Retinal pigment epithelial cell (primary cell): Measurements from ENCODE around the gene TNRC6C.
"Not testable (repeated sequence)": the region's sequence is repeated elsewhere in the genome, so short reads cannot be mapped to it uniquely, and the experiment has no call there.

Experiments used
- DNase-seq: peaks from one replicate; pipeline ENCODE4 v3.0.0-alpha.2; 2010; ENCODE audit warnings: low read depth
- H3K4me3 ChIP-seq: 2 replicates; pipeline ENCODE4 v1.5.1; 2011; ENCODE audit warnings: mild to moderate bottlenecking, low read length, control low read depth, moderate library complexity
- TF ChIP-seq, protein P1 (sequence below): conservative IDR thresholded peaks from 2 replicates; pipeline ENCODE4 v1.5.1; 2011; ENCODE audit warnings: low read depth, low read length, control low read depth, inconsistent platforms

Gene TNRC6C

DNA sequence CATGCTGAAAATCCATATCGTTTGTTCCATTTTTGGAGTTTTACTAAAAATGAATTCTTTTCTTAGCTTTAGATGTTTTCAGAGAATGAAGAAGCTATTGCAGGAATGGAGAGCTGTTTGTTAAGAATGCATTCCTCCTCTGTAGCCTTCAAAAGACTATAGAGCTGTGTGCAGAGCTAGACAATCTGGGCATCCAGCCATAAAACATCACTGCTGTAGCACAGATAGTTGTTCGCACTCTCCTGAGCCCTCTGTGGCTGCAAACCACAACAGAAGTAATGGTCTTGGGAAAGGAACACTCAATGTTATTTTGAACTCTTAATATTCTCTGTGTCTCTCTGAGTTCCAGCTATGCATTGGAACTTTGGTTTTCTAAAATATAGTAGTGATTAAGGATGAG is 4.9 kb downstream of the TNRC6C start:
- no peak overlapping the region for H3K4me3 ChIP-seq
- DNase-seq = no peak
- TF ChIP-seq, protein P1, sequence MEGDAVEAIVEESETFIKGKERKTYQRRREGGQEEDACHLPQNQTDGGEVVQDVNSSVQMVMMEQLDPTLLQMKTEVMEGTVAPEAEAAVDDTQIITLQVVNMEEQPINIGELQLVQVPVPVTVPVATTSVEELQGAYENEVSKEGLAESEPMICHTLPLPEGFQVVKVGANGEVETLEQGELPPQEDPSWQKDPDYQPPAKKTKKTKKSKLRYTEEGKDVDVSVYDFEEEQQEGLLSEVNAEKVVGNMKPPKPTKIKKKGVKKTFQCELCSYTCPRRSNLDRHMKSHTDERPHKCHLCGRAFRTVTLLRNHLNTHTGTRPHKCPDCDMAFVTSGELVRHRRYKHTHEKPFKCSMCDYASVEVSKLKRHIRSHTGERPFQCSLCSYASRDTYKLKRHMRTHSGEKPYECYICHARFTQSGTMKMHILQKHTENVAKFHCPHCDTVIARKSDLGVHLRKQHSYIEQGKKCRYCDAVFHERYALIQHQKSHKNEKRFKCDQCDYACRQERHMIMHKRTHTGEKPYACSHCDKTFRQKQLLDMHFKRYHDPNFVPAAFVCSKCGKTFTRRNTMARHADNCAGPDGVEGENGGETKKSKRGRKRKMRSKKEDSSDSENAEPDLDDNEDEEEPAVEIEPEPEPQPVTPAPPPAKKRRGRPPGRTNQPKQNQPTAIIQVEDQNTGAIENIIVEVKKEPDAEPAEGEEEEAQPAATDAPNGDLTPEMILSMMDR = no peak

DNA sequence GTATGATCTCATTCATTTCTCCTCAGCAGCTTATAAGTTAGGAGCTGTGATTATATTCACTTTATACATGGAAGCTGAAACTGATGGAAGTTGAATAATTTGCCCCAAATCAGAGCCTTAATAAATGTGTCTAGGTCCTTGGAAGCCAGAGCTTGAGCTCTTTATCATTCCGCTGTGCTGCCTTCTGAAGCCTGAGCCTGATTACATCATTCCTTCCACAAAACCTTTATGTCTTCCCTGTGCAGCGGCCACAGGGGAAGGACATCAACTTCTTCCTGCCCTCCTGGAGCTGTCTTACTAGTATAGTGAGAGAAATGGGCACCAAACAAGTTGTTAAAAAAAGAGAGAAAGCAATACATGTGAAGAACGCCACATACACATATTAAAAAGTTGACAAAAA is 6.8 kb downstream of the TNRC6C start:
- TF ChIP-seq, protein P1 = no peak
- no peak for DNase-seq
- no peak overlapping the region for H3K4me3 ChIP-seq

DNA sequence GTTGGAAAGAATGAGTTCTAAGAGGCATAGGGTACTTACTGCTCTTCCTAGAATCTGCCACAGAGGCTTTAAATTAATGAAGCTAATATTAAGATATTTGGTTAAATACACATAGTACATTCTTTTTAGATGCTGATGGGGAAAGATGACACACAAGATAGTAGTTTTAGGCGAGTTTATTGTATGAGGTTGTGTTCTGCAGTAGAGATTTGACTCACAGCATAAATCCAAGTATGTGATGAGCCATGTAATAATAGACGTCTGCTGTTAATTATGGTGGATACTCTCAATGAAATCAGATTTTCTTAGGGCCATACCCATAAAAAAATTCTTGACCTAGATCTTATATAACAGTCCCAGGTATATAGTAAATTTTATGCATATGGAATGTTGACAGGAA is 8.0 kb downstream of the TNRC6C start:
- no peak for DNase-seq
- TF ChIP-seq, protein P1 = no peak

DNA sequence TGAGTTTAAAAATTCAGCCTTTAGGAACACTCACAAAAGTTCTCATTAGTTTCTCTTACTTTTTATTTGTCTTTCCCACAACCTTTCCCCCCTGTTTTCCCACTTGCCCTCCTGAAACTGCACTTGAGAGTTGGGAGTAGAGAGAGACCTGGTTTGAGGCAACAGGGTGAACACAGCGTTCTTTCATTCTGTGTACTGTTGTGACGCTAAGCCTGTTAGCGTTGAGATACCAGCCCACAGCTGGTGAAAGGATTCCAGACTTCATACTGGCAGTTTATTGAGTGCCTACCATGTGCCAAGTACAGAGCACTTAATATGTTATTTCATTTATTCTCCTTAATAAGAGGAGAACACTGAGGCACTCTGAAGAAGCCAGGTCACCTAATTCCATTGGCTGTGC is 10.3 kb downstream of the TNRC6C start:
- H3K4me3 ChIP-seq = no peak overlapping the region
- TF ChIP-seq, protein P1 = no peak
- no peak for DNase-seq

More for the DNA sequence above, 8.0 kb downstream of the TNRC6C start:
- no peak overlapping the region for H3K4me3 ChIP-seq

DNA sequence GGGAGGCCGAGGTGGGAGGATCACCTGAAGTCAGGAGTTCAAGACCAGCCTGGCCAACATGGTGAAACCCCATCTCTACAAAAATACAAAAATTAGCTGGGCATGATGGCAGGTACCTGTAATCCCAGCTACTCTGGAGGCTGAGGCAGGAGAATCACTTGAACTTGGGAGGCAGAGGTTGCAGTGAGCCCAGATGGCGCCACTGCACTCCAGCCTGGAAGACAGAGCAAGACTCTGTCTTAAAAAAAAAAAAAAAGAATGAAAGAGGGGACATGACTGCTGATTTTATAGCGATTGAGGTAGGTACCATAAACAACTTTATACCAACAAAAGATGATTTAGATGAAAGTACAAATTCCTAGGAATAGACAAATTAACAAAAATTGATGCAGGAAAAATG is 13.8 kb downstream of the TNRC6C start:
- H3K4me3 ChIP-seq = not testable (repeated sequence)

DNA sequence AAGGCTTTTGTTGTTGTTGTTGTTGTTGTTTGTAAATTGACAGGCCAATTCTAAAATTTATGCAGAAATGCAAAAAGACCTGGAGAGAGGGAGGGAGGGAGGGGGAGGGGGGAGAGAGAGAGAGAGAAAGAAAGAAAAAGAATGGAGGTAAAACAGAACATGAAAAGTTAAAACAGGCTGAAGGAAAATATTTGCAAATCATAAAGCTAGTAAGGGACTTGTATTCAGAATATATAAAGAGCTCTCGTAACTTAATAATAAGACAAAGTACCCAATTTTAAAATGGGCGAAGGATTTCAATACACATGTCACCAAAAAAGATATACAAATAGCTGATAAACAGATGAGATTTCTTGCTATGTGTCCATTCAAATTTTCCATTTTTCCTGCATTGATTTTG is 15.4 kb downstream of the TNRC6C start:
- DNase-seq = no peak
- TF ChIP-seq, protein P1 = no peak
- no peak overlapping the region for H3K4me3 ChIP-seq

More for the DNA sequence above, 13.8 kb downstream of the TNRC6C start:
- DNase-seq = not testable (repeated sequence)

DNA sequence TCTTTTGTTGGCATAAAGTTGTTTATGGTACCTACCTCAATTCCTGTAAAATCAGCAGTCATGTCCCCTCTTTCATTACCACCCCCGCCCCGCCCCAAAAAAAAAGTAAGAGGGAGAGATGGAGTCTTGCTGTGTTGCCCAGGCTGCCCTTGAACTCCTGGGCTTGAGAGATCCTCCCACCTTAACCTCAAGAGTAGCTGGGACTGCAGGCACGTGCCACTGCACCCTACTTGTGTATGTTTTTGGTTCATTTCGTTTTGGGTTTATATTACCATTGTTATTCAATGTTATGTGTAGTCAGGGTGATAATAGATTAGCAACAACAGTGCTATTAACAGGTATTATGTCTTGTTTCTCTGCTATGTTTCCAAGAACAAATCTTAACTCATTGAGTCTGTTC is 15.9 kb downstream of the TNRC6C start:
- TF ChIP-seq, protein P1 = no peak
- H3K4me3 ChIP-seq = no peak overlapping the region
- no peak for DNase-seq

DNA sequence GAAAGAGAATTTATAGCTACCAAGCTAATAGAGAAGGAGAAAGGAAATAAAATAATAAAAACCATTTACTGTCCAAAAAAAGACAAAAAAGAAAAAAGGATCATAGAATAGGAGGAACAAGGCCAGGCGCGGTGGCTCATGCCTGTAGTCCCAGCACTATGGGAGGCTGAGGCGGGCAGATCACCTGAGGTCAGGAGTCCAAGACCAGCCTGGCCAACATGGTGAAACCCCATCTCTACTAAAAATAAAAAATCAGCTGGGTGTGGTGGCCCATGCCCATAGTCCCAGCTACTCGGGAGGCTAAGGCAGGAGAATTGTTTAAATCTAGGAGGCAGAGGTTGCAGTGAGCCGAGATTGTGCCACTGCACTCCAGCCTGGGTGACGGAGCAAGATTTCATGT is 23.9 kb downstream of the TNRC6C start:
- not testable (repeated sequence) for H3K4me3 ChIP-seq, DNase-seq
